ENCODE results near the gene CPS1.

GRCh38 chr2:210577263-210578071 is 21.1 kb downstream of the CPS1 start:
- peak; percentile 35 to 61 (median 49) for TF ChIP-seq CTCF (IDR thresholded peaks at IDR 0.05)
- TF ChIP-seq POLR2AphosphoS5 (IDR thresholded peaks at IDR 0.05) = no peak

Measured in breast epithelium (tissue), 3 donors.